ENCODE data around the gene SEBOX.

SEBOX gene

DNA sequence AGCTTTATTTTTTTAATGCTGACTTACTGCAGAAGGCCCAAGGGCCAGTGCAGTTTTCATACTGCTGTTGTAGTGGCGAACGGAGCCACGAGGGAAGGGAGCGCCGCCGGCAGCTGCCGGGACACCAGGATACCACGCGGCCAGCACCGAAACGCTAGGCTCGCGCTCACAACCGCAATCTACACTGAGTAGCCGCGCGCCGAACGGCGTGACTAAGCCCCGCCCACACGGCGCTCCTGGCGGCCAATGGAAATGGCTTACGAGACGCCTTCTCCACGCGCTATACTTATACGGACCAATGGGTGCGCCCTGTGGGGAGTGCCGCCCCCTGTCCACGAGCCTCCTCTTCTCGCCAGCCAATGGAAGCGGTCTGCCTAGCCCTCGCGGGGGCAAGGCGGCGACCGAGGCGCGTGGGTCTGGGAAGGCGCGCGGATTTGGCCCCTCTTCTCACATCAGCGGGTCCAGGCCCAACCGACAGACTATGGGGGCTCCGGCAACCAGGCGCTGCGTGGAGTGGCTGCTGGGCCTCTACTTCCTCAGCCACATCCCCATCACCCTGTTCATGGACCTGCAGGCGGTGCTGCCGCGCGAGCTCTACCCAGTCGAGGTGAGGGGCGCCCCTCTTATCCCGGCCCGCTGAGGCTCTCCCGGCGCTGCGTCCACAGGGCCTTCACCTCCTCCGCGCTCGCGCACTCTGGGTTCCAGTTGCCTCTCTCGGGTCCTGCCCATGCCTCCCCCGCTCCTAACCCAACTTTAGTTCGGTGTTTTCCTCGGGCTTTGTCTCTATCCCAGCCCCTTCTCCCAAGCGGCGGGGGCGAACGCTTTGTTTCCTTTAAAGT, 46.0 kb downstream of the SEBOX start, which contains the start of gene TMEM97:
Gene TMEM97, plus strand, starts transcription at position 442 of the 839 bp plus-strand sequence. Its CDS starts 40 bp downstream, at position 482.
- peak; percentile 99 for DNase-seq (ENCODE audit: low spot score)

DNA sequence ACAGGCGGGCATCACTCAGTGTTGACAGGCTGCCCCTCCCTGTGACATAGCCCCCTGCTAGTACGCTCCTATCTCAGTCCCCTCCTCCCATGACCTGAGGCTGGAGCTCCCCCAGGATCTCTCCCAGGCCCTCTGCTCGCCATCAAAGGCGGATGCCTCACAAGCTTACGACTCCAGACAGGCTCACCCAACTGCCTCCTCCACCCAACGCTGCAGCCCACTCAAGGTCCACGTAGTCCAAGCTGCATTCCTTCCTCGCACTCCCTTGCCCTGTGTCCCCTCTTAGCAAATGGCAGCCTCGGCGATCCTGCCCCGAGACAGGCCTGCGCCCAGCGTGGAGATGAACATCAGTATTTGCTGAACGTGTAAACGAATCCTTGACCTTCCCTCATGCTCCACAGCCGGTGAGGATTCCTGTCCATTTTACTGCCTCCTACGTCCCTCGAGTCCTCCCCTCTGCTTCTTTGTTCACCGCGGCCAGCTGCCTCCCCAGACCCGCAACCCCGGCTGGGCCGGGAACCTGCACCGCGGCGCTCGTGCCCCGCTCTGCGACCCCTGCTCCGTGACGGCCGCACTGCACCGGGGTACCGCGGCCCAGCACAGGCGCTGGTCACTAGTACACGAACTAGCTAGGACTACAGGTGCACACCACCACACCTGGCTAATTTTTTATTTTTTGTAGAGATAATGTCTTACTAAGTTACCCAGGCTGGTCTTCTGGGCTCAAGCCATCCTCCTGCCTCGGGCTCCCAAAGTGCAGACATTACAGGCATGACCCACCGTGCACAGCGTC, 46.8 kb downstream of the SEBOX start:
- peak; percentile 80 for DNase-seq (ENCODE audit: low spot score)

DNA sequence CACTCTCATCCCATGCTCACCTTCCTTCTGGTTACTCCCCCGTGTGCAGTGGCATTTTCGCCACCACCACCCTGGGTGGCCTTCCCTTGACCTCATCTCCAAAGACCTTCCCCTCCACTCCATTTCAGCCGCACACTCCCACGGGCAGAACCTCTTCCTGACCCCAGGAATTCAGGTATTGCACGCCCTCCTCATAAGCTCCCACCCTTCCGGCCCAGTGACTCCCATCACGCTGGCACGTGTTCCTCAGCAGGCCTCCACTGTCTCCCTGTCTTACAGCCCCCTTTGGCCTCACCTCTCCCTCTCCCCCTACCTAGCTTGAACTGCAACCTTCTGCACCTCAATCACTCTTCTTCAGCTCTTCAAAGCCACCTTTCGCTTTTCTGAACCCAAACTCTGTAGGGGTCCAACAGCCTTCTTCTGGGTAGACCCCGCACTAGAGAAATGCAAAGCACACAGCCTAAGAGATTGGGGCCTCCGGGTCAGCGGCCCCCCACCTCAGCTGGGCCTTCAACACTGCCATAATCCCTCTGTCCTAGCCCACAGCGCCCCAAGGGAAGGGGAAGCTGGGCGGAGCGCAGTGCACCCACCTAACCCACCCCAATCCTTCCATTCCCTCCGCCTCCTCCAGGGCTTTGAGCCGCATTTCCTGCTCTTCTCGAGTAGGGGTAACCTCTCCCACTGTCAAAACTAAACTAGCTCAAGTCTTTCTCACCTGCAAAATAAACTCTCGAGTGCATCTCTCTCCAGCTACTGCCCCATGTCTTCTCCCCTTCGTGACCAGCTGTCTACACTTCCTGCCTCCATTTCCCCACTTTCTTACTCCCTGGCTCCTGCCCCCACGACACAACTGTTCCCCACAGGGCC, 47.7 kb downstream of the SEBOX start:
- no peak for DNase-seq (ENCODE audit: low spot score)

DNA sequence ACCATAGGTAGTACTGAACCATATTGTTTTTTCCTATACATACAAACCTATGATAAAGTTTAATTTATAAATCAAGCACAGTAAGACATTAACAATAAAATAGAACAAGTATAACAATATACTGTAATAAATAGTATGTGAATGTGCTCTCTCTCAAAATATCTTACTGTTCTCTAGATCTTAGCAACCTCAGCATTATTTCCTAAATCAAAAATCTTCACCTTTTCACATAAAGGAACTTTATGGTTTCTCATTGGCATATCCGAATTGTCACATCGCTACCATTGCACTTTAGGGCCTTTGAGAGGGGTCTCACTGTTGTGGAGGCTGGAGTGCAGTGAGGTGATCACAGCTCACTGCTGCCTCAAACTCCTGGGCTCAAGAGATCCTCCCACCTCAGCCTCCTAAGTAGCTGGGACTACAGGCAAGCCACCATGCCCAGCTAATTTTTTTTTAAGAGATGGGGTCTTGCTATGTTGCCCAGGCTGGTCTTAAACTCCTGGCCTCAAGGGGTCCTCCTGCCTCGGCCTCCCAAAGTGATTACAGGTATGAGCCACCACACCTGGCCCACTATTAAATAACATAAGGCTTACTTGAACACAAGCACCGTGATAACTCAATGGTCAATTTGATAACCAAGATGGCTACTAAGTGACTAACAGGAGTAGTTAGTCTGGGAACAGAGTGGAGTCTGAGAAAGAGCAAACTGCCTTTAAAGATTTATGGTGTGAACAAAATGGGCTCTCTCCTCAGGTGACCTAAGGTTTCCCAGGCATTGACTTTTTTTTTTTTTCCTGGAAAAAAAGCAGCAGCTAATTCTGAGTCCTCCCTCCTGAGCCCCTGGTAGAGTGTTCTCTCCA, 48.9 kb downstream of the SEBOX start:
- no peak for DNase-seq (ENCODE audit: low spot score)

DNA sequence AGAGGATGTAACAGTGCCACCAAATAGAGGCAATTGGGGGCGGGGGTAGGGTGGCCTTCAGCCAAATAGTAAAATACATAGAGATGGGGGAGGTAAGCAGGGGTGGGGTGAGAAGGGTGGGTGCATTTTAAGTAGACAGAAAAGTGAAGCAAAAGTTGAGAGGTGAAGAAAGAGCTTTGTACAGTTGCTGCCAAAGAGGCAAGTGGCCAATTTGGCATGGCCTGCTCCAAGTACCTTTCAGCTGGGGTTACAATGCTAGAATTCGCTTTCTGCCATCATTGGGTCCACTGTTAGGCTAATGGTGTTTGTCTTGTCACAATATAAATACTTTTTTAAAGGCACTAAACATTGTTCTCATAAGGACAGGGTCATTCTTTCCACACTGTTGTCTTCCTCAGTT, 51.2 kb downstream of the SEBOX start:
- no peak for DNase-seq (ENCODE audit: low spot score)

All from ecto neural progenitor cell (in vitro differentiated cells).